HepG2 (cell line): ENCODE measurements around the gene DLG1.

Experiments used
- CTCF ChIP-seq: sonication (generic); formaldehyde crosslinking; IDR thresholded peaks from 2 replicates; pipeline ENCODE4 v1.5.0; 2020; ENCODE audit warnings: mild to moderate bottlenecking, missing genetic modification reagents, moderate library complexity
- NFYB ChIP-seq: sonication (generic); formaldehyde crosslinking; IDR thresholded peaks from 2 replicates; pipeline ENCODE4 v1.4.0; 2020; ENCODE audit warnings: missing genetic modification reagents
- POGZ ChIP-seq: sonication (generic); formaldehyde crosslinking; IDR thresholded peaks from 2 replicates; pipeline ENCODE4 v1.4.0; 2020; ENCODE audit warnings: mild to moderate bottlenecking, missing genetic modification reagents
- ZBTB26 ChIP-seq: IDR thresholded peaks from 2 replicates; pipeline ENCODE4 v1.6.1; 2016; ENCODE audit warnings: missing compliant biosample characterization, missing genetic modification reagents, borderline replicate concordance

- TF ChIP-seq NFYB (CRISPR knock-in tag) (no peak), ZBTB26 (CRISPR knock-in tag) (no peak), CTCF (CRISPR knock-in tag) (no peak), POGZ (CRISPR knock-in tag) (no peak)
Observed at GRCh38 chr3:197348014-197348413, 49.6 kb upstream of the DLG1 start.
